K562 (cell line): ENCODE measurements around the gene ZNF552. TPM values are rescaled to one million over a fixed set of nuclear protein-coding genes. Genes with fewer than 3 reads are reported as not detected.
"Not testable (repeated sequence)": the region's sequence is repeated elsewhere in the genome, so short reads cannot be mapped to it uniquely, and the experiment has no call there.

Experiments used
- ASH1L ChIP-seq: fragments of 450-650 bp; IDR thresholded peaks from 2 replicates; pipeline ENCODE4 v1.6.1; 2018; ENCODE audit warnings: borderline replicate concordance, mild to moderate bottlenecking, low read depth; ENCODE audit not compliant: partially characterized antibody
- CEBPG ChIP-seq, 3 experiments: fragments of 200-800 bp in 1 of 3; sonication (Bioruptor generic) in 1 of 3; sonication (generic) in 1 of 3; formaldehyde crosslinking in 1 of 3; IDR thresholded peaks in 2 of 3; conservative IDR thresholded peaks in 1 of 3; 2 replicates each; pipeline versions ENCODE4 v1.6.1 to v1.8.0; 2016 to 2022; ENCODE audit warnings: missing compliant biosample characterization in 2 of 3, missing genetic modification characterization in 2 of 3, mild to moderate bottlenecking in 1 of 3, missing genetic modification reagents in 1 of 3
- CREM ChIP-seq: IDR thresholded peaks from 2 replicates; pipeline ENCODE4 v1.6.1; 2014; ENCODE audit warnings: antibody characterized with exemption, low read depth
- CXXC5 ChIP-seq: fragments of 250-450 bp; sonication (Bioruptor Pico); IDR thresholded peaks from 2 replicates; pipeline ENCODE4 v1.8.0; 2022; ENCODE audit warnings: inconsistent platforms, mild to moderate bottlenecking, moderate library complexity
- MTA3 ChIP-seq: fragments of 450-650 bp; formaldehyde crosslinking; IDR thresholded peaks from 2 replicates; pipeline ENCODE4 v1.6.1; 2017; ENCODE audit warnings: mild to moderate bottlenecking, borderline replicate concordance
- PHF20 ChIP-seq: fragments of 450-650 bp; IDR thresholded peaks from 2 replicates; pipeline ENCODE4 v1.6.1; 2018; ENCODE audit not compliant: partially characterized antibody
- POLR2A ChIP-seq: fragments of 450-650 bp; conservative IDR thresholded peaks from 2 replicates; pipeline ENCODE4 v1.6.1; 2016
- RBBP5 ChIP-seq: fragments of 200-600 bp; sonication (generic); IDR thresholded peaks from 2 replicates; pipeline ENCODE4 v1.6.1; 2012; ENCODE audit warnings: borderline replicate concordance, mild to moderate bottlenecking, low read length, control low read depth, inconsistent platforms; ENCODE audit not compliant: insufficient read depth, poor library complexity, severe bottlenecking
- SAP30 ChIP-seq: fragments of 200-600 bp; sonication (generic); IDR thresholded peaks from 2 replicates; pipeline ENCODE4 v1.6.1; 2012; ENCODE audit warnings: borderline replicate concordance, low read depth, mild to moderate bottlenecking, moderate library complexity, low read length, control low read depth, inconsistent platforms; ENCODE audit not compliant: insufficient read depth, poor library complexity, severe bottlenecking
- SP2 ChIP-seq: IDR thresholded peaks from 2 replicates; pipeline ENCODE4 v1.6.1; 2011; ENCODE audit warnings: mild to moderate bottlenecking, low read depth, low read length, moderate library complexity; ENCODE audit not compliant: poor library complexity, severe bottlenecking; ENCODE audit errors: extremely low read depth
- ZBTB11 ChIP-seq, 3 experiments: fragments of 200-800 bp in 1 of 3; fragments of 250-450 bp in 1 of 3; fragments of 450-650 bp in 1 of 3; sonication (Bioruptor Pico) in 1 of 3; sonication (Bioruptor generic) in 1 of 3; formaldehyde crosslinking in 1 of 3; IDR thresholded peaks; 2 replicates each; pipeline versions ENCODE4 v1.6.1 to v1.8.0; 2016 to 2022; ENCODE audit warnings: mild to moderate bottlenecking in 2 of 3, missing genetic modification characterization in 2 of 3, missing compliant biosample characterization in 1 of 3, moderate library complexity in 1 of 3
- ZNF143 ChIP-seq: sonication (generic); formaldehyde crosslinking; IDR thresholded peaks from 2 replicates; pipeline ENCODE4 v1.9.0; 2022; ENCODE audit warnings: mild to moderate bottlenecking, missing genetic modification reagents
- ZZZ3 ChIP-seq: fragments of 450-650 bp; IDR thresholded peaks from 2 replicates; pipeline ENCODE4 v1.6.1; 2016; ENCODE audit warnings: antibody characterized with exemption, mild to moderate bottlenecking, moderate library complexity
- polyA plus RNA-seq, 8 experiments: library from polyadenylated mRNA; depleted of rRNA in 4 of 8; stranded (reverse) in 5 of 8; unstranded in 3 of 8; fragments of >200 nt; fragmentation: Nextera tagmentation in 2 of 8; fragmentation: Illumina TruSeq in 1 of 8; extraction: Ambion mirVana in 2 of 8; extraction: Trizol in 1 of 8; gene quantifications; 2 replicates each; pipeline versions ENCODE4 v1.2.1 to v1.2.3, GENCODE V29; 2011 to 2014; ENCODE audit warnings: inconsistent platforms in 1 of 8, missing spikeins in 1 of 8
- total RNA-seq, 7 experiments: library from RNA; depleted of rRNA in 6 of 7; stranded (reverse); fragments of >200 nt in 6 of 7; fragmentation: Illumina TruSeq in 2 of 7; extraction: Trizol in 2 of 7; gene quantifications; 2 replicates each; pipeline versions ENCODE4 v1.2.1 to v1.2.3, GENCODE V29; 2011 to 2021; ENCODE audit warnings: low replicate concordance in 1 of 7
- TF ChIP-seq, protein P1 (sequence below), 2 experiments: fragments of 450-650 bp; conservative IDR thresholded peaks; 2 replicates each; pipeline ENCODE4 v1.6.1; 2017; ENCODE audit warnings: mild to moderate bottlenecking in 2 of 2, moderate library complexity in 2 of 2
- TF ChIP-seq, protein P2 (sequence below): fragments of 250-450 bp; sonication (Bioruptor Pico); IDR thresholded peaks from 2 replicates; pipeline ENCODE4 v1.9.0; 2021; ENCODE audit warnings: mild to moderate bottlenecking, inconsistent platforms

The ZNF552 gene
- total and polyA plus RNA-seq, 9 of the 15 experiments (the other 6 are each of a cell fraction or from before 2014, with no cell fraction given), result 4.4 to 12.4 (median 8.5) TPM

DNA sequence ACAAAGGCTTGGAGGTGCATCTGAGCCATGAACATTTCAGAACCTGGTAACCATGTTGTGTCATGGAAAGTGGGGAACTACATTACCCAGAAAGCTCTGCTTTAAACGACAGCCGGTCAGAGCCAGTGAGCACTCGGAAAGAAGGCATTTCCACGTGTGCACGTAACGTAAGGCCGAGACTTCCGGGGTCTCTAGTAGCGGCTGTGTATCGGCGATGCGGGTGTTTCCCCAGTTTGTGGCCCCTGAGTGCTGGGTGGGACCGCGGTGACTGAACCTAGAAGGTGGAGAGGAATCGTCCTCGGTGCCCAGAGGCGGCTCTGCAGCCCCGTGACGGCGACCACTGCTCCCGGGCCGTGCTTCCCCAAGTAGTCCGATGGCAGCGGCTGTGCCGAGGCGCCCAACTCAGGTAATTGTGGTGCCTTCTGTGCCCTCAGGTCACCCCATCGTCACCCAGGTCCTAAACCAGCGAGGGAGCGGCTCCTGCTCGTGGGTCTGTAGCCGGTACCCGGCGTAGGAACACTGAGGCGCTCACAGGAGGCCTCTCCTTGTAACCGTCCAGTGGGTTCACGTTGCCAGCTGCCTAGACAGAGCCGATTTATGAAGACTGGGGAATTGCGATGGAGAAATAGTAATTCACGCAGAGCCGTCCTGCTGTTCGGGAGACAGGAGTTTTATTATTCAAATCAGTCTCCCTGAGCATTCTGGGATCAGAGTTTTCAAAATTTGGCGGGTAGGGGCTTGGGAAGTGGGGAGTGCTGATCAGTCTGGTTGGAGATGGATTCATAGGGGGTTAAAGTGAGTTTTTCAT, 35.2 kb upstream of the ZNF552 start, which contains the start of gene ZNF587 (continued):
- TF ChIP-seq SAP30 (peak; percentile 53), POLR2A (peak; percentile 76), MTA3 (peak; percentile 37; the same call in 1 of the 2 replicates), ASH1L (peak; percentile 51), RBBP5 (peak; percentile 59), CEBPG (CRISPR knock-in tag; IDR thresholded peaks at IDR 0.05) (peak; percentile 29; the same call in 1 of the 2 replicates), ZBTB11 (CRISPR knock-in tag; IDR thresholded peaks at IDR 0.05) (peak in 1 of 3 experiments; percentile 69; a peak in 1 of 6 replicates), ZZZ3 (0 out of 2 replicates have a peak, but pooled peaks have one; percentile 11), CXXC5 (CRISPR knock-in tag) (peak; percentile 78), CREM (peak; percentile 88), SP2 (peak; percentile 12), ZNF143 (CRISPR knock-in tag) (peak; percentile 89), PHF20 (peak; percentile 44)
- not testable (repeated sequence) for TF ChIP-seq CEBPG (tag; conservative IDR thresholded peaks at IDR 0.05 in 1 of 2, IDR thresholded peaks at IDR 0.05 in 1 of 2)
- TF ChIP-seq, protein P1, sequence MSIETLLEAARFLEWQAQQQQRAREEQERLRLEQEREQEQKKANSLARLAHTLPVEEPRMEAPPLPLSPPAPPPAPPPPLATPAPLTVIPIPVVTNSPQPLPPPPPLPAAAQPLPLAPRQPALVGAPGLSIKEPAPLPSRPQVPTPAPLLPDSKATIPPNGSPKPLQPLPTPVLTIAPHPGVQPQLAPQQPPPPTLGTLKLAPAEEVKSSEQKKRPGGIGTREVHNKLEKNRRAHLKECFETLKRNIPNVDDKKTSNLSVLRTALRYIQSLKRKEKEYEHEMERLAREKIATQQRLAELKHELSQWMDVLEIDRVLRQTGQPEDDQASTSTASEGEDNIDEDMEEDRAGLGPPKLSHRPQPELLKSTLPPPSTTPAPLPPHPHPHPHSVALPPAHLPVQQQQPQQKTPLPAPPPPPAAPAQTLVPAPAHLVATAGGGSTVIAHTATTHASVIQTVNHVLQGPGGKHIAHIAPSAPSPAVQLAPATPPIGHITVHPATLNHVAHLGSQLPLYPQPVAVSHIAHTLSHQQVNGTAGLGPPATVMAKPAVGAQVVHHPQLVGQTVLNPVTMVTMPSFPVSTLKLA (conservative IDR thresholded peaks at IDR 0.05), result peak; percentile 83 to 90
- TF ChIP-seq, protein P2, sequence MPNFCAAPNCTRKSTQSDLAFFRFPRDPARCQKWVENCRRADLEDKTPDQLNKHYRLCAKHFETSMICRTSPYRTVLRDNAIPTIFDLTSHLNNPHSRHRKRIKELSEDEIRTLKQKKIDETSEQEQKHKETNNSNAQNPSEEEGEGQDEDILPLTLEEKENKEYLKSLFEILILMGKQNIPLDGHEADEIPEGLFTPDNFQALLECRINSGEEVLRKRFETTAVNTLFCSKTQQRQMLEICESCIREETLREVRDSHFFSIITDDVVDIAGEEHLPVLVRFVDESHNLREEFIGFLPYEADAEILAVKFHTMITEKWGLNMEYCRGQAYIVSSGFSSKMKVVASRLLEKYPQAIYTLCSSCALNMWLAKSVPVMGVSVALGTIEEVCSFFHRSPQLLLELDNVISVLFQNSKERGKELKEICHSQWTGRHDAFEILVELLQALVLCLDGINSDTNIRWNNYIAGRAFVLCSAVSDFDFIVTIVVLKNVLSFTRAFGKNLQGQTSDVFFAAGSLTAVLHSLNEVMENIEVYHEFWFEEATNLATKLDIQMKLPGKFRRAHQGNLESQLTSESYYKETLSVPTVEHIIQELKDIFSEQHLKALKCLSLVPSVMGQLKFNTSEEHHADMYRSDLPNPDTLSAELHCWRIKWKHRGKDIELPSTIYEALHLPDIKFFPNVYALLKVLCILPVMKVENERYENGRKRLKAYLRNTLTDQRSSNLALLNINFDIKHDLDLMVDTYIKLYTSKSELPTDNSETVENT (CRISPR knock-in tag), result 0 out of 2 replicates have a peak, but pooled peaks have one; percentile 18
